SKM-1 (cell line): ENCODE data around the gene TMEM209.
A peak's percentile ranks its signal among the peaks of the same experiment; 100 is the strongest.
"Not testable (repeated sequence)": the region's sequence is repeated elsewhere in the genome, so short reads cannot be mapped to it uniquely, and the experiment has no call there.

Experiments
- DNase-seq: peaks from one replicate; lab custom pipeline; 2025; ENCODE audit not compliant: unreplicated experiment; lab: John Stamatoyannopoulos, UW

TMEM209 gene

GRCh38 chr7:130205084-130205947, at the start of gene TMEM209:
TMEM209 (minus strand) TSS chr7:130205406; CDS start chr7:130205375, 31 bp downstream.
- peak; percentile 97 for DNase-seq

- no peak for DNase-seq
Observed at GRCh38 chr7:130254555-130254954, 49.3 kb upstream of the TMEM209 start.

- DNase-seq: not testable (repeated sequence)
Observed at GRCh38 chr7:130249626-130250025, 44.4 kb upstream of the TMEM209 start.

- DNase-seq: not testable (repeated sequence)
Observed at GRCh38 chr7:130248842-130249241, 43.6 kb upstream of the TMEM209 start.

- DNase-seq: not testable (repeated sequence)
Observed at GRCh38 chr7:130246491-130246890, 41.3 kb upstream of the TMEM209 start.

GRCh38 chr7:130243486-130243885, 38.3 kb upstream of the TMEM209 start:
- not testable (repeated sequence) for DNase-seq

- peak; percentile 19 for DNase-seq
Observed at GRCh38 chr7:130242198-130243014, 37.2 kb upstream of the TMEM209 start.

- no peak for DNase-seq
Observed at GRCh38 chr7:130240240-130240639, 35.0 kb upstream of the TMEM209 start.

- DNase-seq: not testable (repeated sequence)
Observed at GRCh38 chr7:130236361-130236760, 31.2 kb upstream of the TMEM209 start.

GRCh38 chr7:130234078-130234477, 28.9 kb upstream of the TMEM209 start:
- no peak for DNase-seq

- no peak for DNase-seq
Observed at GRCh38 chr7:130232209-130232608, 27.0 kb upstream of the TMEM209 start.

GRCh38 chr7:130231792-130232191, 26.6 kb upstream of the TMEM209 start:
- no peak for DNase-seq

GRCh38 chr7:130229981-130230380, 24.8 kb upstream of the TMEM209 start:
- not testable (repeated sequence) for DNase-seq

GRCh38 chr7:130228840-130229502, 23.8 kb upstream of the TMEM209 start:
- no peak for DNase-seq

GRCh38 chr7:130227883-130228575, 22.8 kb upstream of the TMEM209 start:
- no peak for DNase-seq

GRCh38 chr7:130226333-130226732, 21.1 kb upstream of the TMEM209 start:
- DNase-seq: no peak

GRCh38 chr7:130224923-130225322, 19.7 kb upstream of the TMEM209 start:
- not testable (repeated sequence) for DNase-seq

GRCh38 chr7:130224210-130224609, 19.0 kb upstream of the TMEM209 start:
- DNase-seq: no peak

- no peak for DNase-seq
Observed at GRCh38 chr7:130223646-130224045, 18.4 kb upstream of the TMEM209 start.

GRCh38 chr7:130221746-130222145, 16.5 kb upstream of the TMEM209 start:
- no peak for DNase-seq

- no peak for DNase-seq
Observed at GRCh38 chr7:130219871-130220270, 14.7 kb upstream of the TMEM209 start.
